SK-N-SH (cell line): ENCODE results near the gene IER3IP1. TPM values are rescaled to one million over a fixed set of nuclear protein-coding genes. Genes with fewer than 3 reads are reported as not detected.

Experiments
- CTCF ChIA-PET: fragments of 300-600, 350-600 bp; formaldehyde crosslinking; extraction: SDS; loops from one replicate; lab custom pipeline; 2021; lab: Yijun Ruan, JAX
- POLR2A ChIA-PET: fragments of 350-600 bp; sonication (Branson Sonifier 250); formaldehyde crosslinking; extraction: SDS; loops from one replicate; lab custom pipeline; 2020; ENCODE audit warnings: antibody characterized with exemption, inconsistent platforms; lab: Yijun Ruan, JAX
- DNase-seq: peaks from one replicate; pipeline ENCODE4 v3.0.0; 2012
- H2AFZ ChIP-seq: fragments of 200-600 bp; sonication (generic); 2 replicates; pipeline ENCODE4 v1.8.1; 2016; ENCODE audit warnings: antibody characterized with exemption, mild to moderate bottlenecking, low read depth
- H3F3A ChIP-seq: fragments of 200-600 bp; sonication (generic); replicated peaks from 2 replicates; pipeline ENCODE3; 2016; ENCODE audit warnings: antibody characterized with exemption, mild to moderate bottlenecking; ENCODE audit not compliant: insufficient read depth
- H3K27ac ChIP-seq, 2 experiments: fragments of 200-500 bp in 1 of 2; fragments of 200-600 bp in 1 of 2; sonication (Bioruptor generic) in 1 of 2; sonication (generic), shearing (Covaris generic) in 1 of 2; 2 replicates each; pipeline versions ENCODE4 v1.5.1 to v1.6.1; 2014 to 2016; ENCODE audit warnings: low read depth in 2 of 2, inconsistent platforms in 1 of 2, low read length in 1 of 2, mild to moderate bottlenecking in 1 of 2, mixed read lengths in 1 of 2
- H3K27me3 ChIP-seq: fragments of 200-600 bp; sonication (generic), shearing (Covaris generic); 2 replicates; pipeline ENCODE4 v1.6.1; 2016; ENCODE audit warnings: mixed run types; ENCODE audit not compliant: insufficient read depth
- H3K36me3 ChIP-seq, 2 experiments: fragments of 200-500 bp in 1 of 2; fragments of 200-600 bp in 1 of 2; sonication (Bioruptor generic) in 1 of 2; sonication (generic) in 1 of 2; replicated peaks in 1 of 2; 2 replicates each; pipeline versions ENCODE3 to v1.5.1; 2014 to 2016; ENCODE audit warnings: low read length in 1 of 2, mild to moderate bottlenecking in 1 of 2; ENCODE audit not compliant: insufficient read depth in 2 of 2, control insufficient read depth in 1 of 2
- H3K4me1 ChIP-seq, 2 experiments: fragments of 200-500 bp in 1 of 2; fragments of 200-600 bp in 1 of 2; sonication (Bioruptor generic) in 1 of 2; sonication (generic), shearing (Covaris generic) in 1 of 2; 2 replicates each; pipeline versions ENCODE4 v1.5.1 to v1.6.1; 2014 to 2016; ENCODE audit warnings: low read depth in 1 of 2, low read length in 1 of 2, mixed run types in 1 of 2; ENCODE audit not compliant: insufficient read depth in 2 of 2, control insufficient read depth in 1 of 2
- H3K4me2 ChIP-seq: fragments of 200-600 bp; sonication (generic), shearing (Covaris generic); 2 replicates; pipeline ENCODE4 v1.6.1; 2017; ENCODE audit warnings: mixed run types
- H3K4me3 ChIP-seq, 2 experiments: fragments of 200-500 bp in 1 of 2; fragments of 200-600 bp in 1 of 2; sonication (Bioruptor generic) in 1 of 2; sonication (generic), shearing (Covaris generic) in 1 of 2; 2 replicates each; pipeline versions ENCODE4 v1.5.1 to v1.8.1; 2014 to 2016; ENCODE audit warnings: low read depth in 2 of 2, inconsistent platforms in 1 of 2, low read length in 1 of 2, mild to moderate bottlenecking in 1 of 2, mixed read lengths in 1 of 2, moderate library complexity in 1 of 2
- H3K79me2 ChIP-seq: fragments of 200-600 bp; sonication (generic); 2 replicates; pipeline ENCODE4 v1.8.1; 2017; ENCODE audit warnings: mild to moderate bottlenecking; ENCODE audit not compliant: insufficient read depth
- H3K9ac ChIP-seq: fragments of 200-600 bp; sonication (generic); 2 replicates; pipeline ENCODE4 v1.6.1; 2017; ENCODE audit warnings: mixed run types
- H3K9me2 ChIP-seq: fragments of 200-600 bp; sonication (generic); 2 replicates; pipeline ENCODE4 v1.6.1; 2017; ENCODE audit warnings: mixed run types
- H3K9me3 ChIP-seq: fragments of 200-600 bp; sonication (generic); 2 replicates; pipeline ENCODE4 v1.6.1; 2017; ENCODE audit warnings: mixed run types, mild to moderate bottlenecking, moderate library complexity
- H4K20me1 ChIP-seq: fragments of 200-600 bp; sonication (generic); 2 replicates; pipeline ENCODE4 v1.6.1; 2017; ENCODE audit warnings: mild to moderate bottlenecking, mixed run types; ENCODE audit not compliant: insufficient read depth
- EZH2phosphoT487 ChIP-seq: fragments of 200-600 bp; sonication (generic); IDR thresholded peaks from 2 replicates; pipeline ENCODE4 v1.6.1; 2017; ENCODE audit warnings: low read depth, mixed run types, mild to moderate bottlenecking, antibody characterized with exemption, moderate library complexity, borderline replicate concordance
- GABPA ChIP-seq: IDR thresholded peaks from 2 replicates; pipeline ENCODE4 v1.4.0; 2012; ENCODE audit warnings: low read depth, mild to moderate bottlenecking
- GATA2 ChIP-seq: sonication (generic); formaldehyde crosslinking; IDR thresholded peaks from 2 replicates; pipeline ENCODE4 v1.5.0; 2020; ENCODE audit warnings: mild to moderate bottlenecking, missing genetic modification reagents
- IRF3 ChIP-seq: fragments of 150-350 bp; IDR thresholded peaks from 2 replicates; pipeline ENCODE4 v1.6.1; 2016; ENCODE audit warnings: mild to moderate bottlenecking, low read depth, low read length
- MAX ChIP-seq: IDR thresholded peaks from 2 replicates; pipeline ENCODE4 v1.4.0; 2012; ENCODE audit warnings: low read depth
- MEF2A ChIP-seq: IDR thresholded peaks from 2 replicates; pipeline ENCODE4 v1.4.0; 2012; ENCODE audit warnings: low read depth, borderline replicate concordance
- POLR2AphosphoS5 ChIP-seq: IDR thresholded peaks from 2 replicates; pipeline ENCODE4 v1.6.1; 2012; ENCODE audit warnings: low read depth, low read length
- RCOR1 ChIP-seq: fragments of 150-350 bp; IDR thresholded peaks from 2 replicates; pipeline ENCODE4 v1.6.1; 2017; ENCODE audit warnings: antibody characterized with exemption, low read length
- REST ChIP-seq: IDR thresholded peaks from 2 replicates; pipeline ENCODE4 v1.6.1; 2012; ENCODE audit warnings: mild to moderate bottlenecking, low read depth, low read length, moderate library complexity
- TAF1 ChIP-seq: IDR thresholded peaks from 2 replicates; pipeline ENCODE4 v1.6.1; 2012; ENCODE audit warnings: low read depth, mild to moderate bottlenecking, low read length, moderate library complexity, borderline replicate concordance
- TCF12 ChIP-seq: IDR thresholded peaks from 2 replicates; pipeline ENCODE4 v1.4.0; 2012
- ZBTB33 ChIP-seq: IDR thresholded peaks from 2 replicates; pipeline ENCODE4 v1.4.0; 2012; ENCODE audit warnings: low read depth, borderline replicate concordance
- WGBS: methylation state at CpG from one replicate; pipeline ENCODE4 v1.1.6; 2017; ENCODE audit warnings: low lambda C conversion rate; 5-methylcytosine and 5-hydroxymethylcytosine counted together
- polyA plus RNA-seq, 3 experiments: library from polyadenylated mRNA; depleted of rRNA; stranded (reverse); fragments of >200 nt; gene quantifications; 2 replicates each; pipeline ENCODE4 v1.2.3, GENCODE V29; 2012

The IER3IP1 gene
- polyA plus RNA-seq, 1 of the 3 experiments (the other 2 are of a cell fraction), result 13.7 TPM

GRCh38 chr18:47163241-47163640 is 12.9 kb downstream of the IER3IP1 start (continued):
- TF ChIP-seq REST, result no peak
- TF ChIP-seq TAF1, result no peak
- no peak for TF ChIP-seq GABPA
- no peak for TF ChIP-seq EZH2phosphoT487
- TF ChIP-seq RCOR1, result no peak

- POLR2A ChIA-PET, result interaction anchor here (1.2 kb wide), 1 partner anchor 10 kb away, joined by 4 read pairs; no protein-coding TSS in a partner anchor
- WGBS, result 97% methylated on average over 5 of the region's 5 CpGs
These were observed 15.9 kb downstream of the IER3IP1 start for GRCh38 chr18:47160256-47160655.

More at GRCh38 chr18:47160256-47160655, 15.9 kb downstream of the IER3IP1 start:
- Histone ChIP-seq H3K79me2 (peaks cover 89% of the 10 kb centered on the region), H3K4me3 (no peak overlapping the region), H3K4me2 (no peak overlapping the region), H3F3A (peaks cover 7% of the 10 kb centered on the region), H2AFZ (no peak overlapping the region), H3K9me3 (no peaks in the 10 kb centered on the region), H4K20me1 (peaks cover 15% of the 10 kb centered on the region; the same call in 1 of the 2 replicates), H3K9me2 (no peaks in the 10 kb centered on the region), H3K36me3 (peaks cover 10 to 12% of the 10 kb centered on the region in 2 experiments), H3K27me3 (no peaks in the 10 kb centered on the region), H3K4me1 (no peaks in the 10 kb centered on the region; a peak in 1 of 4 replicates), H3K9ac (no peak overlapping the region), H3K27ac (no peak overlapping the region)
- no peak for TF ChIP-seq ZBTB33
- TF ChIP-seq GATA2 (CRISPR knock-in tag), result no peak
- TF ChIP-seq IRF3, result no peak
- TF ChIP-seq EZH2phosphoT487, result no peak
- TF ChIP-seq TAF1, result no peak
- no peak for TF ChIP-seq TCF12
- no peak for TF ChIP-seq REST
- no peak for TF ChIP-seq MEF2A
- TF ChIP-seq POLR2AphosphoS5, result no peak
- no peak for TF ChIP-seq MAX
- CTCF ChIA-PET, result no interaction called here
- no peak for DNase-seq
